Fibroblast of pulmonary artery (primary cell): ENCODE results near the gene RND2.
"Not testable (repeated sequence)": the region's sequence is repeated elsewhere in the genome, so short reads cannot be mapped to it uniquely, and the experiment has no call there.

Experiments used
- DNase-seq: peaks from one replicate; pipeline ENCODE4 v3.0.0-alpha.2; 2010; ENCODE audit warnings: low read depth
- H3K4me3 ChIP-seq: replicated peaks from 2 replicates; pipeline ENCODE4 v1.5.1; 2011; ENCODE audit warnings: low read depth, mild to moderate bottlenecking, control low read depth, low read length, moderate library complexity
- TF ChIP-seq, protein P1 (sequence below): IDR thresholded peaks from 2 replicates; pipeline ENCODE4 v1.5.1; 2011; ENCODE audit warnings: mild to moderate bottlenecking, control low read depth, low read length, inconsistent platforms; ENCODE audit errors: missing control alignments

Gene RND2

GRCh38 chr17:42997390-42997983 lies 27.5 kb upstream of the RND2 start:
- TF ChIP-seq, protein P1, sequence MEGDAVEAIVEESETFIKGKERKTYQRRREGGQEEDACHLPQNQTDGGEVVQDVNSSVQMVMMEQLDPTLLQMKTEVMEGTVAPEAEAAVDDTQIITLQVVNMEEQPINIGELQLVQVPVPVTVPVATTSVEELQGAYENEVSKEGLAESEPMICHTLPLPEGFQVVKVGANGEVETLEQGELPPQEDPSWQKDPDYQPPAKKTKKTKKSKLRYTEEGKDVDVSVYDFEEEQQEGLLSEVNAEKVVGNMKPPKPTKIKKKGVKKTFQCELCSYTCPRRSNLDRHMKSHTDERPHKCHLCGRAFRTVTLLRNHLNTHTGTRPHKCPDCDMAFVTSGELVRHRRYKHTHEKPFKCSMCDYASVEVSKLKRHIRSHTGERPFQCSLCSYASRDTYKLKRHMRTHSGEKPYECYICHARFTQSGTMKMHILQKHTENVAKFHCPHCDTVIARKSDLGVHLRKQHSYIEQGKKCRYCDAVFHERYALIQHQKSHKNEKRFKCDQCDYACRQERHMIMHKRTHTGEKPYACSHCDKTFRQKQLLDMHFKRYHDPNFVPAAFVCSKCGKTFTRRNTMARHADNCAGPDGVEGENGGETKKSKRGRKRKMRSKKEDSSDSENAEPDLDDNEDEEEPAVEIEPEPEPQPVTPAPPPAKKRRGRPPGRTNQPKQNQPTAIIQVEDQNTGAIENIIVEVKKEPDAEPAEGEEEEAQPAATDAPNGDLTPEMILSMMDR: no peak
- peak overlapping the region; percentile 43 for H3K4me3 ChIP-seq
- no peak for DNase-seq

DNA sequence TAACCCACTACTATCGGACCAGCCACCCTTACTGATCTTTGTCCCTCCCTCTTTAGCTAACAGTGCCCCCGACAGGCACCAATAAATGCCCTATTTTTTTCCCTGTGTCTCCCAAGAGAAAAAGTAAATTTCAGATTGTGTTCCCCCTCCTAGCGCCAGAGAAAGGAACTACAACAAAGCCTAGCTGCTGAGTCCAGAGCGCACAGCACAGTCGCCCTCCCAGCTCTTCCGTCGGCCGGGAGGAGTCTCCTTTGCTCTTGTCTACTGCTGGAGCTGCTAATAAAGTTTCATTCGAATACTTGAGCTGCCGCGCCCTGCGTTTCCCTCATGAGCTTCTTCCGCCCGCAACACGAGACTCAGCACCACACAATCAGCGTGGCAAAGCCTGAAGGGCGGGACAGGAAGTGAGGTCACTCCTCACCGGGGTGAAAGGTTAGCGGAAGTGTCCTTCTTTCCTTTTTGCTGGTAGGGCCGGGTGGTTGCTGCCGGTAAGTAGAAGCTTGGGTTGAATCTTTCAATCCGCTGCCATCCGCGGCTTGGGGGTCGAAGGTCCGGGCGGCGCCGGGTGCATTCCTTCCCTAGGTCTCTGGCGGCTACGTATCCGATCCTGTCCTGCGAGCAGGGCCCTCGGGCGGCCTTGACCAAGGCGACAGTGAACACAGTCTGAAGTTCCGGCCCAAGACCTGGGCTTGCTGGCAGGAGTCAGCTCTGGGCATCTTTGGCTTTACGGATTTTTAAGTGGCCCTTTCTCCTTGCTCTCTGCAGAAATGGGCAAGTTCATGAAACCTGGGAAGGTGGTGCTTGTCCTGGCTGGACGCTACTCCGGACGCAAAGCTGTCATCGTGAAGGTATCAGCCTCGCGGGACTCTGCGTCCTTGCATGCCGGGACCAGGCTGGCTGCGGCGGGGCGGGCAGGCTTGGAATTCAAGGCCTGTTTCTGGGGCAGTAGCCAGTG lies 26.8 kb upstream of the RND2 start, which contains the start of gene RPL27:
RPL27 (plus strand) TSS at position 436 of the 955 bp plus-strand sequence; CDS start at position 768, 332 bp downstream.
- H3K4me3 ChIP-seq: peak within 1 kb of the TSS; percentile 95
- TF ChIP-seq, protein P1: peak; percentile 80
- DNase-seq: peak; percentile 100

DNA sequence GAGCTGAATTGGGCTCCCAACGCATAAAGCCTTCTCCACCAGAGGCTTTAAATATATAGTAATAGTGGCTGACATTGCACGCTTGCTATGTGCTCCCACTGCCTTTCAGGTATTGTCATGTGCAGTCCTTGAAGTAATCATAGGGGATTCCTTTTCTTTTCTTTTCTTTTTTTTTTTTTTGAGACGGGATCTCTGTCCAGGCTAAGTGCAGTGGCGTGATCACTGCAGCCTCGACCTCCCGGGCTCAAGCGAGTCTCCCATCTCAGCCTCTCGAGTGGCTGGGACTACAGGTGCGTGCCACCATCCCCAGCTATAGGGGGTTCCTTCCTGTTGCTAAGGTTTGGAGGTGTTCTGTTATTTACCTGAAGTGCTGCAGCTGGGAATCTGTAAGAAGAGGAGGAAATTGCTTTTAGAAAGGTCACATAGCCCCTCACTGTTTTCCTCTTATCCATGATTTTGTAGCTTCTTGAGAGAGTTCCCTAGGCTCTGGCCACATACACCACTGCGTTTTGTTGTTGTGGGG lies 26.0 kb upstream of the RND2 start:
- TF ChIP-seq, protein P1: no peak
- H3K4me3 ChIP-seq: peak overlapping the region; percentile 95
- DNase-seq: no peak

DNA sequence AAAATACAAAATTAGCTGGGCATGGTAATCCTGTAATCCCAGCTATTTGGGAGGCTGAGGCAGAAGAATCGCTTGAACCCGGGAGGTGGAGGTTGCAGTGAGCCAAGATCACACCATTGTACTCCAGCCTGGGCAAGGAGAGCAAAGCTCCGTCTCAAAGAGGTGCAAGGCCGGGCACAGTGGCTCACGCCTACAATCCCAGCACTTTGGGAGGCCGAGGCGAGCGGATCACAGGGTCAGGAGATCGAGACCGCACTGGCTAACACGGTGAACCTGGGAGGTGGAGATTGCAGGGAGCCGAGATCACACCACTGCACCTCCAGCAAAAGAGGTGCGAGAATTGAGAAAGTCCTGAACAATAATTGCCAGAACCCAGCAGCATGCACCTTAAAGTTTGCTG lies 24.1 kb upstream of the RND2 start:
- not testable (repeated sequence) for DNase-seq, H3K4me3 ChIP-seq

DNA sequence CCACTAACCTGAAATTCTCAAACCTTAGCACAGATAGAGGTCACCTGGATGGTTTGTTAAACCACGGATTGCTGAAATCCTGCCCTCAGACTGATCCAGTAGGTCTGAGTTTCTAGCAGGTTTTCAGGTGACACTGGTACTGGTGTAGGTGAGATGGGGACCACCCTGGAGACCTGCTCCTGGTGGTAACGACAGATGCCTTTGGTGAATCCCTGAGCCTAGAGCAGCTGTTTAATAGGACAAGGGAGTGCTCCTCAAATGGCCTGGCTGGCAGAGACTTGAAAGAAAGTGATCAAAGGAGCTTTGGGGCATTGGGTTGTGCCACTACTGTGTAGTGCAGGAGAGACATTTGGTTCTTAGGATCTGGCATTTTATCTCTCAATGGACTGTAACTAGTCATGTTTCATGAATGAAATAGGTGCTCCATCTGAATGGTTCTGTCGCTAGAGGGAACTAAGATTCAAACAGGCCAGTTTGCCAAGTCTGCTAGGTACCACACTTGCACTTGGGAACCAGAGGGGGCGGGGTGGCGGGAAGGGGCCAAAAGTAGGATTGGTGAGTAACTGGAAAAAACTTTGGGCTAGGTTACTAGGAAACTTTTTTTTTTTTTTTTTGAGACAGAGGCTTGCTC lies 21.4 kb upstream of the RND2 start:
- DNase-seq: no peak
- H3K4me3 ChIP-seq: no peak overlapping the region
- TF ChIP-seq, protein P1: no peak

- peak within 1 kb of the TSS; percentile 92 for H3K4me3 ChIP-seq
- TF ChIP-seq, protein P1: peak; percentile 23
- peak; percentile 84 for DNase-seq
These were observed 18.1 kb upstream of the RND2 start, which contains the start of gene IFI35 for GRCh38 chr17:43006639-43007551. IFI35 (plus strand) TSS chr17:43006784; CDS start chr17:43006948, 164 bp downstream.
